GM18526 (cell line): ENCODE results near the gene HAPLN3.

Source experiments
- POLR2A ChIP-seq: IDR thresholded peaks from 3 replicates; pipeline ENCODE4 v1.6.1; 2011; ENCODE audit not compliant: insufficient read length; ENCODE audit errors: extremely low read depth

HAPLN3 gene

GRCh38 chr15:88877415-88877814 lies 17.9 kb downstream of the HAPLN3 start:
- TF ChIP-seq POLR2A, result no peak

DNA sequence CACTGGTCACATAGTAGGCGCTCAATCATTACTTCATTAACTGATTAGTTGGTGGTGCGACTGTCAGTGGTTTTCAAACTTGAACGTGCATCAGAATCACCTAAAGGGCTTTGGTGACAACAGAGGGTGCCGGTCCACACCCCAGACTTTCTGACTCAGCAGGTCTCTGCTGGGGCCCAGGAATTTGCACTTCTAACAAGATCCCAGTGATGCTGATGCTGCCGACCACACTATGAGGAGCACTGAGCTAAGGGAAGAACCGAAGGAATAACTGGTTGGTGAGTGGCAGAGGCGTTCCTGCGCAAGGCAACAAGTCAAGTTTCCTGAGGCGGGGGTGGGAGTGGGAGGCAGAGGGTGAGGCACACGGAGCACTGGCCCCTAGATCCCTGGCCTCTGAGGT lies 18.8 kb downstream of the HAPLN3 start:
- no peak for TF ChIP-seq POLR2A

- no peak for TF ChIP-seq POLR2A
Measured at GRCh38 chr15:88874684-88875083, 20.7 kb downstream of the HAPLN3 start.

GRCh38 chr15:88874275-88874674 lies 21.1 kb downstream of the HAPLN3 start:
- no peak for TF ChIP-seq POLR2A

DNA sequence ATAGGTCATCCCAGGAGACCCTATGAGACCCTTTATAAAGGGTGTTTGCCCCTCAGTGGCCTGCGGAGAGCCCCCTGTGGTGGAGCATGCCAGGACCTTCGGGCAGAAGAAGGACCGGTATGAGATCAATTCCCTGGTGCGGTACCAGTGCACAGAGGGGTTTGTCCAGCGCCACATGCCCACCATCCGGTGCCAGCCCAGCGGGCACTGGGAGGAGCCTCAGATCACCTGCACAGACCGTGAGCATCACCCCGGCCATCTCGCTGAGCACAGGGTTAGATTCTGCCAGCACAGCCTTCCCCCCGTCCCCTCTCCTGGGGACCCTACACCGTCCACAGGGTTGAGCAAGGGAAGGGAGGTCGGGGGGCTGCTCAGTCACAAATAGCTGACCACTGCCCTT lies 21.6 kb downstream of the HAPLN3 start:
- TF ChIP-seq POLR2A, result no peak

DNA sequence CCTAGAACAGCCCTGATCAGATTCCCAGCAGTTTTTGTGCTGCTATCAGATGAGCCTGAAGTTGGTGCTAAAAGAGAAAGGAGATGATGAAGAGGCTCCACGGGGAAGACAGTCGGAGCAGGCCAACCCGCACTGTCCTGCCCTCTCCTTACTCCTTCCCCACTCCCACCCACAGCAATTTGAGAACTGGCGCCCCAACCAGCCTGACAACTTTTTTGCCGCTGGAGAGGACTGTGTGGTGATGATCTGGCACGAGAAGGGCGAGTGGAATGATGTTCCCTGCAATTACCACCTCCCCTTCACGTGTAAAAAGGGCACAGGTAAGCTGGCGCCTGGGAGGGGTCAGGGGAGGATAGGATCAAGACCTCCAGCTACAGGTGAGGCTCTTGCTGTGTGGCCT lies 22.6 kb downstream of the HAPLN3 start:
- TF ChIP-seq POLR2A, result no peak

GRCh38 chr15:88872106-88872505 lies 23.2 kb downstream of the HAPLN3 start:
- no peak for TF ChIP-seq POLR2A

- no peak for TF ChIP-seq POLR2A
Measured at GRCh38 chr15:88871313-88871712, 24.0 kb downstream of the HAPLN3 start.

DNA sequence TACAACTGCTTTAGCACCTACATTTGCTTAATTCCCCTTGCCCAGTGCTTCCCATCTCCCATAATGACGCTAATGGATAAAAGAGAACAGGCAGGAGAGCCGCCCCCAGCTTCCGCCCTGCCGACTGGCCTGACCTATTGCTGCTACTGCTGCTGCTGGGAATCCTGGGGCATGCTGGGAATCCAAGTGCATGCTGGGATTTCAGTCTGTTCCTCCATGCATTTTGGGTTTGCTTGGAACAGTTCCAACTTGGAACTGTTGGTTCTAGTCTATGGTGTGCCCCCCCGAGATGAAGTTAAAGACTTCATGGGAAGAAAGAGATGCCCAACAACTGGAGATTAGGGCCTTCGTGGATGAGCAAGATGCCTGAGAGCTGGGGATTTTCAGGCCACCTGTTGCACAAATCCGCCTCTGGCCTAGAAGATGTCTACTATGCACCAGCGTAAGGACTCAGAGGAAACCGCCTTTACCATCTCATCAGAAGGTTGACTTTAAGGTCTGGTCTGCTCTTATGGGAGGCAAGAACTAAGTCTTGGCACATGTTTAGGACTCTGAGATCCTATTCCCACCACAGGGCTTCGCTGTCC lies 29.0 kb downstream of the HAPLN3 start:
- no peak for TF ChIP-seq POLR2A

DNA sequence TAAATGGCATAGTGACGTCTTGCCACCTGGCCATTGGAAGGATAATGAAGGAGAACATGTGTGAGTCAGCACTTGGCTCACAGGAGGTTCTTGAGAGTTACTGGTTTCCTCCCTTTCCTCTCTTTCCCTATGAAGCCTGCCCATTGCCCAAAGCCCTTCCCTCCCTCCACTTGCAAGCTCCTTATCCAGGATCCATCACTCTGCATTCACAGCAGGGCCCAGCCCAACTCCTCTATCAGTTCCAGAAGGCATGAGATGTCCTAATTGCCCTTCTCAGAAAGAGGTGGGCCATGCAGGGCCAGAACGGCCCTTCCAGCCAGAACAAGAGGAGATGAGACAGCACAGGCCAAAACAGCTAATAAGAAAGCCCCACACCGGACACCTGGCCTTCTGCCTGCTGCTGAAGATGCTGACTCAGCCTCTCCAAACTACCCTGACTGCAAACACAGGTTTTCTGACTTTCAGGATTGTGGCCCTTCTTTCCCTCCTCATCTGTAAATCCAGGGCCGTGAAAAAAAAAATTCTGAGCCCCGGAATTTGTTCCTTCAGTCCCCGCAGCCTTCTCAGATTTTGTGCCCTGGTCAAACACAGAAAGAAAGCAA lies 29.7 kb downstream of the HAPLN3 start:
- no peak for TF ChIP-seq POLR2A

- TF ChIP-seq POLR2A, result no peak
Measured at GRCh38 chr15:88864861-88865497, 30.4 kb downstream of the HAPLN3 start.

DNA sequence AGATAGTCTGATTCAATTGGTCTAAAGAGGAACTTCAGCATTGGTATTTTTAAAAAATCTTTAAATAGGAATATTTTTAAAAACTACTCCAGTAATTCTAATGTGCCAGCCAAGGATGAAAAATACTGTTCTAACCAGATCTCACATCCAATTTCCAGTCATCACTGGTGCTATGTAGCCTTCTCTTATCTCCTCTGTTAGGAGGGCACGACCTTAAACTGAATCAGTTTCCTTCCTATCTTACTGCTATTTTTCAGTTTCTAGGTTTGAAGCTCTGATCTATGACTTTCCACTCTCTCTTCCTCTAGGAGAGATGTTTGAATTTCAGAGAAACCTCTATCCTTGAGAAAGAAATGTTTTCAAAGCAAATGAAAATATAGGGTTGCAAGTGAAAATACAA lies 31.9 kb downstream of the HAPLN3 start:
- no peak for TF ChIP-seq POLR2A

GRCh38 chr15:88860212-88860611 lies 35.1 kb downstream of the HAPLN3 start:
- TF ChIP-seq POLR2A, result no peak

DNA sequence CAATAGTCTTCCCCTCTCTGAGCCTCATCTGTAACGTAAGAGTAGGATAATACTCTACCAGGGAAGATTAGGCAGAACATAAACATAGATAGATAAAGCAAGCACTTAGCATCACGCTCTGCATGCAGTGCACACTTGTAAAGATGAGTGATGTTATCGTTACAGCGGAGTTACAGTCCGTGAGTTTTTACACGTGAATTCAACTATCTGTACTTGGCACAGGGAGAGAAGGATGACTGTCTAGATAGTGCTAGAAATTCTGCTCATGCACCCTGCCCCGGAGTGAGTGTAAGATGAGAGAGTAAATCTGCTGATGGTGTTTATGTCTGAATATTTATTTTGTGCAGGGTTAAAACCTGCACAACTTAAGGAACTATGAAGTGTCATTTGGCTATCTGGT lies 35.8 kb downstream of the HAPLN3 start:
- no peak for TF ChIP-seq POLR2A

DNA sequence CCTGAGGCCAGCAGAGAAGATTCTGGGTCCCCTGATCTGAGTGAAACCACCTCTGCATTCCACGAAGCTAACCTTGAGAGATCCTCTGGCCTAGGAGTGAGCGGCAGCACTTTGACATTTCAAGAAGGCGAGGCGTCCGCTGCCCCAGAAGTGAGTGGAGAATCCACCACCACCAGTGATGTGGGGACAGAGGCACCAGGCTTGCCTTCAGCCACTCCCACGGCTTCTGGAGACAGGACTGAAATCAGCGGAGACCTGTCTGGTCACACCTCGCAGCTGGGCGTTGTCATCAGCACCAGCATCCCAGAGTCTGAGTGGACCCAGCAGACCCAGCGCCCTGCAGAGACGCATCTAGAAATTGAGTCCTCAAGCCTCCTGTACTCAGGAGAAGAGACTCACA lies 36.4 kb downstream of the HAPLN3 start:
- TF ChIP-seq POLR2A, result no peak

DNA sequence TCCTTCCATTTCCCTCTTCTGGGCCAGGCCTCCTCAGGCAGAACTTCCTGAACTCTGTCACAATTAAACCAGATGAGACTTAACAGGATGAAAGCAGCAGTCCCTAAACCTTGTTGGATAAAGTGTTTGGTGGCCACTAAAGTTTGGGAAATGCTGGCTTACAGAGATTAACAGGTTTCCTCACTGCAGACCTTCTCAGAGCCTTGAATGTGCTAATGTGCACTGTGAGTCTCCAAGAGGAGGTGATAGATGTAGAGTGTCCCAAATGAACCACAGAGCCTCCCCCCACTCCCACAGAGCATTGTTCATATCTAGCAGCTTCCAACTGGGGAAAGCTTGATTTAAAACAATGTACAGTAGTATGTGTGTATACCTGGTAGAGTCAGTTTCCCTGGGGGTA lies 42.9 kb downstream of the HAPLN3 start:
- no peak for TF ChIP-seq POLR2A

- TF ChIP-seq POLR2A, result no peak
Measured at GRCh38 chr15:88849376-88850072, 45.8 kb downstream of the HAPLN3 start.

DNA sequence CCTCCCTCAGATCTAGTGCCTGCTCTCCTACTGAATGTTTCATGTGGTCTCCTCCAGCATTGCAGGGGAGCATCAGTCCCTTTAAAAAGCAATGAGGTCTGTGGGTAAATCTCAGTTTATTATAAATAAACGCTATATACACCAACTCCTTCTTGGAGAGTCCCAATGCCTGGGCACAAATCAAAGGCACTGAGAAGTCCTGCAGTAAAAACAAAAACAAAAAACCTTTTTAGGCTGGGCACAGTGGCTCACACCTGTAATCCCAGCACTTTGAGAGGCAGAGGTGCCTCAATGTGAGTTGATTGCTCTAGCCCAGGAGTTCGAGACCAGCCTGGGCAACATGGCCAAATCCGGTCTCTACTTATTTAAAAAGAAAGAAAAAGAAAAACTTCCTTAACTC lies 47.1 kb downstream of the HAPLN3 start:
- no peak for TF ChIP-seq POLR2A
